Smooth muscle cell (in vitro differentiated cells): ENCODE results near the gene AQP6. TPM values are rescaled to one million over a fixed set of nuclear protein-coding genes. Genes with fewer than 3 reads are reported as not detected.

Source experiments
- DNase-seq: peaks from one replicate; lab custom pipeline; 2025; ENCODE audit not compliant: unreplicated experiment; lab: John Stamatoyannopoulos, UW
- H2AFZ ChIP-seq: fragments of 200-600 bp; sonication (generic); 2 replicates; pipeline ENCODE4 v1.6.0; 2016; ENCODE audit warnings: antibody characterized with exemption, low read depth, mild to moderate bottlenecking
- H3F3A ChIP-seq: fragments of 200-600 bp; sonication (generic); 2 replicates; pipeline ENCODE4 v1.6.0; 2017; ENCODE audit warnings: antibody characterized with exemption, low read depth
- H3K27ac ChIP-seq: fragments of 200-600 bp; sonication (generic); 2 replicates; pipeline ENCODE4 v1.5.1; 2016; ENCODE audit warnings: low read depth, mild to moderate bottlenecking
- H3K27me3 ChIP-seq: fragments of 200-600 bp; sonication (generic); 2 replicates; pipeline ENCODE4 v1.6.1; 2016; ENCODE audit warnings: low read depth, mild to moderate bottlenecking
- H3K36me3 ChIP-seq: fragments of 200-600 bp; sonication (generic); 2 replicates; pipeline ENCODE4 v1.5.1; 2016; ENCODE audit warnings: low read depth
- H3K4me1 ChIP-seq: fragments of 200-600 bp; sonication (generic); 2 replicates; pipeline ENCODE4 v1.5.1; 2016; ENCODE audit warnings: low read depth
- H3K4me2 ChIP-seq: fragments of 200-600 bp; sonication (generic); 2 replicates; pipeline ENCODE4 v1.6.0; 2016; ENCODE audit warnings: mild to moderate bottlenecking
- H3K4me3 ChIP-seq: fragments of 200-600 bp; sonication (generic); 2 replicates; pipeline ENCODE4 v1.5.1; 2016; ENCODE audit warnings: mild to moderate bottlenecking
- H3K79me2 ChIP-seq: fragments of 200-600 bp; sonication (generic); 2 replicates; pipeline ENCODE4 v1.6.0; 2016; ENCODE audit warnings: low read depth, mild to moderate bottlenecking
- H3K9ac ChIP-seq: fragments of 200-600 bp; sonication (generic); 2 replicates; pipeline ENCODE4 v1.6.0; 2016; ENCODE audit warnings: low read depth
- H3K9me3 ChIP-seq: fragments of 200-600 bp; sonication (generic); replicated peaks from 2 replicates; pipeline ENCODE4 v1.5.1; 2016; ENCODE audit warnings: low read depth
- H4K20me1 ChIP-seq: fragments of 200-600 bp; sonication (generic); 2 replicates; pipeline ENCODE4 v1.6.0; 2016; ENCODE audit warnings: low read depth
- CTCF ChIP-seq: fragments of 200-600 bp; sonication (generic); IDR thresholded peaks from 2 replicates; pipeline ENCODE4 v1.5.1; 2017; ENCODE audit warnings: borderline replicate concordance, mild to moderate bottlenecking, antibody characterized with exemption; ENCODE audit not compliant: insufficient read depth, poor library complexity, severe bottlenecking
- WGBS: methylation state at CpG from one replicate; pipeline ENCODE4 v1.1.7; 2016; ENCODE audit warnings: low lambda C conversion rate; 5-methylcytosine and 5-hydroxymethylcytosine counted together
- polyA plus RNA-seq: library from polyadenylated mRNA; unstranded; fragments of >200 nt; fragmentation: Nextera tagmentation; extraction: Ambion mirVana; gene quantifications from 2 replicates; pipeline ENCODE4 v1.2.1, GENCODE V29; 2016
- total RNA-seq: library from RNA; depleted of rRNA; stranded (reverse); fragments of >200 nt; gene quantifications from 2 replicates; pipeline ENCODE4 v1.2.3, GENCODE V29; 2014

Gene AQP6
- total and polyA plus RNA-seq, 2 experiments from 2014 or later, result not detected

- Histone ChIP-seq H3K9ac (no peak overlapping the region), H3K27me3 (no peaks in the 10 kb centered on the region), H3K79me2 (peaks cover 32% of the 10 kb centered on the region), H3K27ac (no peak overlapping the region), H4K20me1 (no peaks in the 10 kb centered on the region), H3K36me3 (no peaks in the 10 kb centered on the region), H3K4me3 (no peak overlapping the region), H3F3A (no peaks in the 10 kb centered on the region), H3K4me1 (peaks cover 7% of the 10 kb centered on the region), H2AFZ (no peak overlapping the region), H3K4me2 (no peak overlapping the region), H3K9me3 (no peaks in the 10 kb centered on the region)
- TF ChIP-seq CTCF, result no peak
- WGBS, result 99% methylated on average over 3 of the region's 3 CpGs
- DNase-seq, result no peak
Measured at GRCh38 chr12:50026691-50027090, 53.9 kb downstream of the AQP6 start.

Other genes starting within 250 kb of the AQP6 start
- 677 and 679 TPM in 2 replicates for gene TMBIM6, start 231.4 kb upstream of the AQP6 start, total RNA-seq
- gene TMBIM6, start 231.4 kb upstream of the AQP6 start, polyA plus RNA-seq, result 611 and 663 TPM in 2 replicates
- gene NCKAP5L, start 144.5 kb upstream of the AQP6 start, total RNA-seq, result 20.5 and 24.1 TPM in 2 replicates
- gene NCKAP5L, start 144.5 kb upstream of the AQP6 start, polyA plus RNA-seq, result 29.4 and 31.7 TPM in 2 replicates
- 2.5 and 3.4 TPM in 2 replicates for gene BCDIN3D, start 129.8 kb upstream of the AQP6 start, total RNA-seq
- 2.9 and 3.8 TPM in 2 replicates for gene BCDIN3D, start 129.8 kb upstream of the AQP6 start, polyA plus RNA-seq
- gene FAIM2, start 69.0 kb upstream of the AQP6 start, total RNA-seq, result 0.04 and 0.67 TPM in 2 replicates
- 1.2 and 1.6 TPM in 2 replicates for gene FAIM2, start 69.0 kb upstream of the AQP6 start, polyA plus RNA-seq
- 0.13 and 0.22 TPM in 2 replicates for gene AQP2, start 22.2 kb upstream of the AQP6 start, total RNA-seq
- gene AQP2, start 22.2 kb upstream of the AQP6 start, polyA plus RNA-seq, result 0.14 and 0.99 TPM in 2 replicates
- not detected in 2 replicates for gene AQP5, start 11.1 kb upstream of the AQP6 start, total RNA-seq
- 1.5 TPM in 1 of 2 replicates, not detected in the other for gene AQP5, start 11.1 kb upstream of the AQP6 start, polyA plus RNA-seq
- gene RACGAP1, start 52.5 kb downstream of the AQP6 start, total RNA-seq, result 18.3 and 52.3 TPM in 2 replicates
- 11.4 and 13.7 TPM in 2 replicates for gene RACGAP1, start 52.5 kb downstream of the AQP6 start, polyA plus RNA-seq
- 0.36 and 0.45 TPM in 2 replicates for gene ASIC1, start 84.6 kb downstream of the AQP6 start, total RNA-seq
- 0.69 and 1.5 TPM in 2 replicates for gene ASIC1, start 84.6 kb downstream of the AQP6 start, polyA plus RNA-seq
- gene SMARCD1, start 112.4 kb downstream of the AQP6 start, total RNA-seq, result 39.6 and 47.8 TPM in 2 replicates
- 24.1 and 28.3 TPM in 2 replicates for gene SMARCD1, start 112.4 kb downstream of the AQP6 start, polyA plus RNA-seq
- gene GPD1, start 131.1 kb downstream of the AQP6 start, total RNA-seq, result not detected in 2 replicates
- gene GPD1, start 131.1 kb downstream of the AQP6 start, polyA plus RNA-seq, result 0.24 TPM in 1 of 2 replicates, not detected in the other
- gene COX14, start 139.3 kb downstream of the AQP6 start, total RNA-seq, result 14.7 and 18.6 TPM in 2 replicates
- 67.9 and 71.3 TPM in 2 replicates for gene COX14, start 139.3 kb downstream of the AQP6 start, polyA plus RNA-seq
- gene CERS5, start 194.4 kb downstream of the AQP6 start, total RNA-seq, result 53.5 and 58.1 TPM in 2 replicates
- 95.7 and 102 TPM in 2 replicates for gene CERS5, start 194.4 kb downstream of the AQP6 start, polyA plus RNA-seq